CD14-positive monocyte (primary cell): ENCODE data around the gene ASTN2. TPM values are rescaled to one million over a fixed set of nuclear protein-coding genes. Genes with fewer than 3 reads are reported as not detected.

Experiments
- DNase-seq, 3 donors: peaks; one replicate each; pipeline ENCODE4 v3.0.0-alpha.2; 2011 to 2022
- H2AFZ ChIP-seq: 2 replicates; pipeline ENCODE4 v1.6.0; 2012; ENCODE audit warnings: mild to moderate bottlenecking, low read depth, low read length, inconsistent platforms; ENCODE audit not compliant: insufficient read depth, poor library complexity, severe bottlenecking
- H3K27ac ChIP-seq, 2 donors: 1 replicate in 1 of 2; 2 replicates in 1 of 2; pipeline ENCODE4 v1.5.1; 2012 to 2013; ENCODE audit warnings: low read length in 2 of 2, control low read depth in 1 of 2, inconsistent platforms in 1 of 2, low read depth in 1 of 2, mild to moderate bottlenecking in 1 of 2
- H3K27me3 ChIP-seq, 2 donors: one replicate each; pipeline versions ENCODE4 v1.6.0 to v1.6.1; 2011 to 2013; ENCODE audit warnings: low read length in 2 of 2; ENCODE audit not compliant: control insufficient read depth in 2 of 2, insufficient read depth in 2 of 2
- H3K36me3 ChIP-seq, 2 donors: replicated peaks in 1 of 2; 1 replicate in 1 of 2; 2 replicates in 1 of 2; pipeline versions ENCODE4 v1.5.1 to v1.6.1; 2012 to 2013; ENCODE audit warnings: low read length in 2 of 2, control low read depth in 1 of 2, inconsistent platforms in 1 of 2, mild to moderate bottlenecking in 1 of 2; ENCODE audit not compliant: insufficient read depth in 2 of 2, control insufficient read depth in 1 of 2
- H3K4me1 ChIP-seq, 2 donors: 1 replicate in 1 of 2; 2 replicates in 1 of 2; pipeline versions ENCODE4 v1.5.1 to v1.6.1; 2012 to 2013; ENCODE audit warnings: low read length in 2 of 2, control low read depth in 1 of 2, inconsistent platforms in 1 of 2, mild to moderate bottlenecking in 1 of 2, moderate library complexity in 1 of 2; ENCODE audit not compliant: insufficient read depth in 2 of 2, control insufficient read depth in 1 of 2
- H3K4me2 ChIP-seq: replicated peaks from 2 replicates; pipeline ENCODE3; 2012; ENCODE audit warnings: low read length, moderate library complexity, mild to moderate bottlenecking; ENCODE audit not compliant: poor library complexity, severe bottlenecking; ENCODE audit errors: extremely low read depth
- H3K4me3 ChIP-seq, 3 experiments: fragments of 200-600 bp in 1 of 3; sonication (generic) in 1 of 3; replicated peaks in 1 of 3; 1 replicate in 2 of 3; 2 replicates in 1 of 3; pipeline ENCODE4 v1.5.1; 2011 to 2013; ENCODE audit warnings: low read length in 3 of 3, mild to moderate bottlenecking in 3 of 3, control low read depth in 2 of 3, low read depth in 2 of 3, inconsistent platforms in 1 of 3, moderate library complexity in 1 of 3
- H3K79me2 ChIP-seq: 2 replicates; pipeline ENCODE4 v1.6.0; 2012; ENCODE audit warnings: mild to moderate bottlenecking, control low read depth, inconsistent platforms, low read length, moderate library complexity; ENCODE audit not compliant: insufficient read depth
- H3K9ac ChIP-seq: 2 replicates; pipeline ENCODE4 v1.6.0; 2017; ENCODE audit warnings: low read length, mild to moderate bottlenecking; ENCODE audit not compliant: insufficient read depth, poor library complexity, severe bottlenecking
- H3K9me3 ChIP-seq, 2 donors: replicated peaks in 1 of 2; 1 replicate in 1 of 2; 2 replicates in 1 of 2; pipeline versions ENCODE4 v1.5.1 to v1.6.1; 2012 to 2013; ENCODE audit warnings: low read length in 2 of 2, control low read depth in 1 of 2; ENCODE audit not compliant: control insufficient read depth in 1 of 2, insufficient read depth in 1 of 2
- H4K20me1 ChIP-seq: 2 replicates; pipeline ENCODE4 v1.6.0; 2012; ENCODE audit warnings: mild to moderate bottlenecking, low read length, control low read depth, moderate library complexity; ENCODE audit not compliant: insufficient read depth
- H3K27ac Mint-ChIP-seq, 7 donors: one replicate each; pipeline ENCODE4 v1.8.0; 2020; ENCODE audit warnings: mild to moderate bottlenecking in 7 of 7, mixed read lengths in 7 of 7, moderate library complexity in 6 of 7, inconsistent platforms in 2 of 7
- H3K27me3 Mint-ChIP-seq, 3 donors: one replicate each; pipeline ENCODE4 v1.8.0; 2021 to 2022; ENCODE audit warnings: low read depth in 3 of 3, mild to moderate bottlenecking in 3 of 3, mixed read lengths in 3 of 3, moderate library complexity in 3 of 3, inconsistent platforms in 1 of 3
- H3K36me3 Mint-ChIP-seq, 2 donors: one replicate each; pipeline ENCODE4 v1.8.0; 2020; ENCODE audit warnings: mixed read lengths in 2 of 2, inconsistent platforms in 1 of 2, mild to moderate bottlenecking in 1 of 2
- H3K4me1 Mint-ChIP-seq: one replicate; pipeline ENCODE4 v1.8.0; 2020; ENCODE audit warnings: mild to moderate bottlenecking, mixed read lengths
- H3K4me3 Mint-ChIP-seq, 2 donors: one replicate each; pipeline ENCODE4 v1.8.0; 2020; ENCODE audit warnings: mild to moderate bottlenecking in 2 of 2, mixed read lengths in 2 of 2, moderate library complexity in 1 of 2
- H3K9me3 Mint-ChIP-seq, 7 donors: one replicate each; pipeline ENCODE4 v1.8.0; 2020 to 2022; ENCODE audit warnings: mixed read lengths in 7 of 7, mild to moderate bottlenecking in 6 of 7, moderate library complexity in 6 of 7, inconsistent platforms in 2 of 7
- CTCF ChIP-seq: fragments of 200-600 bp; IDR thresholded peaks from one replicate; pipeline ENCODE4 v1.8.0; 2022; ENCODE audit warnings: antibody characterized with exemption, mild to moderate bottlenecking
- WGBS: methylation state at CpG from one replicate; pipeline ENCODE4 v1.1.5; 2013; ENCODE audit warnings: missing lambda C conversion rate; ENCODE audit not compliant: insufficient coverage; 5-methylcytosine and 5-hydroxymethylcytosine counted together
- intact Hi-C, 2 donors: fragments of 100-400 bp; cut with micrococcal nuclease; formaldehyde crosslinking; loops; one replicate each; pipeline versions ENCODE4 v1.15.0 to v1.15.1; 2023
- polyA plus RNA-seq, 3 donors: library from polyadenylated mRNA; depleted of rRNA in 1 of 3; unstranded in 2 of 3; stranded (reverse) in 1 of 3; fragments of 300-500 nt in 2 of 3; fragments of >200 nt in 1 of 3; fragmentation: Illumina TruSeq in 2 of 3; gene quantifications; 1 replicate in 2 of 3; 2 replicates in 1 of 3; pipeline ENCODE4 v1.2.3, GENCODE V29; 2012 to 2021

ASTN2 gene
- polyA plus RNA-seq, 3 donors = not detected

GRCh38 chr9:116417464-116417863 lies 997.4 kb downstream of the ASTN2 start:
- Mint-ChIP-seq H3K36me3 (no peaks in the 10 kb centered on the region), H3K4me3 (no peak overlapping the region), H3K9me3 (peaks cover 0 to 9% (median 2%) of the 10 kb centered on the region in 7 donors), H3K4me1 (no peaks in the 10 kb centered on the region), H3K27me3 (peaks cover 0 to 3% (median 3%) of the 10 kb centered on the region in 3 donors), H3K27ac (no peak overlapping the region)
- Histone ChIP-seq H3K9ac (no peak overlapping the region), H3K27me3 (no peaks in the 10 kb centered on the region), H3K9me3 (no peaks in the 10 kb centered on the region), H3K4me3 (no peak overlapping the region), H3K27ac (no peak overlapping the region), H3K36me3 (no peaks in the 10 kb centered on the region), H3K79me2 (no peaks in the 10 kb centered on the region), H3K4me1 (no peaks in the 10 kb centered on the region), H2AFZ (no peak overlapping the region), H4K20me1 (no peaks in the 10 kb centered on the region), H3K4me2 (no peak overlapping the region)
- 93% methylated on average over 2 of the region's 2 CpGs for WGBS
- intact Hi-C loops = no loop called here
- no peak for TF ChIP-seq CTCF
- DNase-seq = no peak

DNA sequence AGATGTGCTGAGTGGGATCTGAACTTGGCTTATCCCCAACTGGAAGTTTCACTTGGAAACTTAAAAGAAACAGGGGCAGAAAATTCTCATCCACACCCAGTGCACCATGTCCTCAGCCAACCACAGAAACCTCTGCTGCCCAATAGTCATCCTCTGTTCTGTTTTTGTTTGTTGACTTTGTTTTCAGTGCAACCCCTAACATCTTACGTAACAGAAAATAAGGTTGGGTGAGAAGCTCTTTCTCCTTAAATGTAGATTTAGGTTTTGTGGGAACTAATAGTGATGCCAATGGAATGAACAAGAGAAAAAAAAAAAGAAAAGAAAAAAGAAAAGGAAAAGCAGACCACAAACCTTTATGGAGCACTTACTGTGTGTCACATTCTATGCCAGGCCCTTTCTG lies 998.4 kb downstream of the ASTN2 start:
- intact Hi-C loops = no loop called here
- DNase-seq = no peak
- Mint-ChIP-seq H3K4me1 (no peaks in the 10 kb centered on the region), H3K27ac (no peak overlapping the region), H3K36me3 (no peaks in the 10 kb centered on the region), H3K27me3 (peaks cover 0 to 3% (median under 1%) of the 10 kb centered on the region in 3 donors), H3K9me3 (peaks cover 0 to 9% (median 2%) of the 10 kb centered on the region in 7 donors), H3K4me3 (no peak overlapping the region)
- Histone ChIP-seq H3K36me3 (no peaks in the 10 kb centered on the region), H3K9ac (no peak overlapping the region), H2AFZ (no peak overlapping the region), H3K4me2 (no peak overlapping the region), H3K9me3 (no peaks in the 10 kb centered on the region), H3K4me1 (no peaks in the 10 kb centered on the region), H4K20me1 (no peaks in the 10 kb centered on the region), H3K27ac (no peak overlapping the region), H3K79me2 (no peaks in the 10 kb centered on the region), H3K27me3 (no peaks in the 10 kb centered on the region), H3K4me3 (no peak overlapping the region)
- WGBS = no CpG with 5 or more reads among the region's 1 CpG
- TF ChIP-seq CTCF = no peak
